OCI-LY1 (cell line): ENCODE measurements around the gene ADRA1B.

Experiments used
- CTCF ChIP-seq: fragments of 200-600 bp; sonication (generic), shearing (Covaris generic); IDR thresholded peaks from 2 replicates; pipeline ENCODE4 v1.5.1; 2017; ENCODE audit warnings: mild to moderate bottlenecking, antibody characterized with exemption, low read length, moderate library complexity, mixed read lengths
- EZH2 ChIP-seq: fragments of 200-600 bp; sonication (generic), shearing (Covaris generic); IDR thresholded peaks from 2 replicates; pipeline ENCODE4 v1.8.0; 2017; ENCODE audit warnings: borderline replicate concordance, mixed run types, mild to moderate bottlenecking, antibody characterized with exemption, low read length, moderate library complexity, mixed read lengths

DNA sequence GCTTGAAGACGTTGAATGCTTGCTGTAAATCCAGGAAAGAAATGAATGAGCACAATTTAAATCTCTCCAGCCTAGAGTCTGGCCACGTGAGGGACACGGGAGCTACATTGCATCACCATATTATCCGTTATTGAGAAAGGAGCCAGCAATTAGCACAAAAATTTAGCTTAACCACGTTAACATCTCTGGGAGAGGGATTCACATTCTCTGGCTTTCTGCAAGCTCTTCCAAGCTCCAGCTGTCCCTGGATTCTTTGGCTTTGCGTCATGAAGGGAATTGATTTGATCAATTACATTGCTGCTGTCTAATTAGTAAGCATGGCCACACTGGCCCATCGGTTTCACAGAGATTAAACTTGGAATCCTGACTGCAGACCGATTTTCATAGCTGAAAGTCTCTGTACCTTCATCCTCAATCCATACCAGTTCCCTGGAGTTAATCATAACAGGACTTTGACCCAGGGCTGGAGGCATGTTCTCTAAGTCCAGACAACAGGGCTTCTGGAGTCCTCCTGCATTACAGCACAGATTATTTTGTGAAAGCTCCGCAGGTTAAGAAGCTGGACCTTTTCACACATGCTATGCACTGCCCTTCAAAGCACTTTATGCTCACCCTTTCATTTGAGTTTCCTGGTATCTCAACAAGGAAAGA lies 31.6 kb downstream of the ADRA1B start:
- TF ChIP-seq CTCF: no peak
- no peak for TF ChIP-seq EZH2
